Body of pancreas (tissue), 4 donors: ENCODE data around the gene DMBT1.

Experiments used
- POLR2A ChIP-seq, 3 donors: fragments of 450-650 bp; IDR thresholded peaks; one replicate each; pipeline ENCODE4 v1.6.1; 2016; ENCODE audit warnings: antibody characterized with exemption in 3 of 3, mild to moderate bottlenecking in 2 of 3
- TF ChIP-seq, protein P1 (sequence below), 7 experiments: fragments of 450-650 bp in 4 of 7; fragments of 200-600 bp in 3 of 7; sonication (generic) in 3 of 7; IDR thresholded peaks; one replicate each; pipeline ENCODE4 v1.5.1; 2016 to 2019; ENCODE audit warnings: antibody characterized with exemption in 7 of 7

GRCh38 chr10:122550983-122551382 lies 9.6 kb upstream of the DMBT1 start:
- TF ChIP-seq, protein P1, sequence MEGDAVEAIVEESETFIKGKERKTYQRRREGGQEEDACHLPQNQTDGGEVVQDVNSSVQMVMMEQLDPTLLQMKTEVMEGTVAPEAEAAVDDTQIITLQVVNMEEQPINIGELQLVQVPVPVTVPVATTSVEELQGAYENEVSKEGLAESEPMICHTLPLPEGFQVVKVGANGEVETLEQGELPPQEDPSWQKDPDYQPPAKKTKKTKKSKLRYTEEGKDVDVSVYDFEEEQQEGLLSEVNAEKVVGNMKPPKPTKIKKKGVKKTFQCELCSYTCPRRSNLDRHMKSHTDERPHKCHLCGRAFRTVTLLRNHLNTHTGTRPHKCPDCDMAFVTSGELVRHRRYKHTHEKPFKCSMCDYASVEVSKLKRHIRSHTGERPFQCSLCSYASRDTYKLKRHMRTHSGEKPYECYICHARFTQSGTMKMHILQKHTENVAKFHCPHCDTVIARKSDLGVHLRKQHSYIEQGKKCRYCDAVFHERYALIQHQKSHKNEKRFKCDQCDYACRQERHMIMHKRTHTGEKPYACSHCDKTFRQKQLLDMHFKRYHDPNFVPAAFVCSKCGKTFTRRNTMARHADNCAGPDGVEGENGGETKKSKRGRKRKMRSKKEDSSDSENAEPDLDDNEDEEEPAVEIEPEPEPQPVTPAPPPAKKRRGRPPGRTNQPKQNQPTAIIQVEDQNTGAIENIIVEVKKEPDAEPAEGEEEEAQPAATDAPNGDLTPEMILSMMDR (IDR thresholded peaks at IDR 0.05) = no peak
- no peak for TF ChIP-seq POLR2A (IDR thresholded peaks at IDR 0.05)
